DLD1 (cell line): ENCODE results near the gene FCHSD1.

ENCODE experiments used
- in situ Hi-C: cut with HindIII; loops from 2 replicates; pipeline ENCODE4 v1.10.0; 2017; ENCODE audit warnings: low sequenced_read_pairs

The FCHSD1 gene

DNA sequence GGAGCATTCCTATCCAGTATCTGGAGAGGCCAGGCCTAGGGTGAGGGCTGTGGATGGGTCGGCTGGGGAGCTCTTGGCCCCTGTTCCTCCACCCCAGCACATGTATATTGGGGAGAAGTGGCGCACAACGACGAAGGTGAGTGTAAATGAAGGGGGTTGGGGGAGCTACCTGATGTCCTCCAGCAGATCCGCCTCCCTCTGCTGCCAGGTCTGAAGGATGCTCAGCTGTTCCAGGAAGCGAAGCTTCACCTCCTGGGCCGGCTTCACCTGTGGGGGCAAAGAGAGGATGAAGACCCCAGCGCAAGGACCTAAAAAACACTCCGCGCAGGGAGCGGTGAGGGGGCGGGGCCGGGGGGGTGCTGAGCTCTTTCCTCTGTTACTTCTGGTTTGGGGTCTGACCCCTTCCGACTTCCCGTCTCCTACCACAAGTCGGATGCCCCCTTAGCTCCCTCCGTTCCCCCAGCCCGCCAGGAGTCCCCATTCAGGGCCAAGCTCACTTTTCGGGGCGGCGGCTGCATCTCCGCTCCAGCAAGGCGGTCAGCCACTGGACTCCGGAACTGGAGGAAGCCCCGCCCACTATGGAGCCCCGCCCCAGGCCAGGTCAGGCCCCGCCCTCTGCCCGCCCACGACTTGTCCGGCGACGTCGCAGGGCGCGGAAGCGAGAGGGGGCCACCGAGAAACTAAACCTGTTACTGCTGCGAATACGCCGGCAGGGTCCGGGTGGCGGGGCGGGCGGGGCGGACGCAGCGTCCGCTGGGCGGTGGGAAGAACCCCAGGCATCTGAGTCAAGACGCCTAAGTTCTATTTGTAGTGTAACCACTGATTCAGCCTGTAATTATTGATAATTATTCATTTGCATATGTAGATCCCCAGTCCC, at the start of gene FCHSD1:
Gene FCHSD1 (minus strand): TSS at position 568 of the 877 bp plus-strand sequence. CDS start 50 bp downstream, at position 518.
- in situ Hi-C loops: loop anchor here (25.0 kb wide), 1 partner anchor 486 kb away; no protein-coding TSS in a partner anchor

DNA sequence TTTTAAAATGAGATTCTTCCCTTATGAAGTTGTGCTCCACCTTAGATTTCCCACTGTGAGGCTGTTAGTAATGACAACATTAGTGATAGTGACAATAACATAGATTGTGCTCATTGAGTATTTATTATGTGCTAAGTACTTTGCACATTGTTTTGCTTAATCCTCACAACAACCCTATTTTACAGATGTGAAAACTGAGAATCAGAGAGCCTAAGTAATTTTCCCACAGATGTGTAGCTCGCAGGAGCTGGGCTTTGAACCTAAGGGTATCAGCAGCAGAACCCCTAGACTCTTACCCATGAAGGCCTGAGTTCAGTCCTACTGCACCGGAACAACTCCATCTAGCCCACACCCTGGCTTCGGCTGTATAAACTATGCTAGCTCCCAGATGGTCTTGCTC, 46.4 kb upstream of the FCHSD1 start:
- in situ Hi-C loops: no loop called here

DNA sequence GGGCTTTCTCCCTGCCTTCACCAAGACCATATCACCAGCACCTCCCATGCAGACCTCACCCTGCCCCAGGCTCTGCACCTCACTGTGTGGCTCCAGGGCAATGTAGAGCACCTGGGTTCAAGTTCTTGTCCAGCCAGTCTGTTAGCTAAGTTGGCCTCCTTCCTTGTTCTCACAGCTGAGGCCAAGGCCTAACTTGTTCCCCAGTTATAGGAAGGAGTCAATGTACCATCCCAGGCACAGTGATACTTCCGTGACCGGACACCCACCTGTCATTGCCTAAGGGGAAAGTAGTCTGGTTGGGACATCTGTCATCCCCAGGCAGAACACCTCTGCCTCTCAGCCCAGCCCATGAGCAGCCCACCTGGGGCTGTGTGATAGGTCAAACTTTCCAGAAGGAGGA, 45.2 kb upstream of the FCHSD1 start:
- in situ Hi-C loops: no loop called here

DNA sequence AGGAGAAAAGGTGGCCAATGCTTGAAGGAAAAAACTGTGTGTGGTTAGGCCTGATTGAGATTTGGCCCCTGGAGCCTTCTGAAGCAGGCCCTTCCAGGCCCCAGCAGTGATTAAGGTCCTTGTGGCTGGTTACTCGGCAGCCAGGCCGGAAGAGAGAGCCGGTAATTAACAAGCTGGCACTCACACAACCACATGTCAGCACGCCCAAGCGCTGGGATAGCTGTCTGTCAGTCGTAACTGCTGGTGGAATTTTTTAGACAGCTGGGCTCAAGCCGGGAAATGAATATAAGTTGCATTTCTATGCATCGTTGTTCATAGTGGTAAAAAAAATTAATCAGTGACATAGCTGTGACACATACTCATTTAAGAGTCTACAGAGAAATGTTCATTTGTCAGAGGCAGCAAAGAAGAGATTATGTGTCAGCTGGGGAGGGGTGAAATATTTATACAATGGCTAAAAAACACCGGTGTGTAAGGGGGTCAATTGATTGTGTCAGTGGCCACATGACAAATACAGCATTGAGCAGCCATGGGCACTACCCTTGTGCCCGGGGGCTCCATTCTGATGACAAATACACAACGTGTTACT, 44.5 kb upstream of the FCHSD1 start:
- in situ Hi-C loops: no loop called here

DNA sequence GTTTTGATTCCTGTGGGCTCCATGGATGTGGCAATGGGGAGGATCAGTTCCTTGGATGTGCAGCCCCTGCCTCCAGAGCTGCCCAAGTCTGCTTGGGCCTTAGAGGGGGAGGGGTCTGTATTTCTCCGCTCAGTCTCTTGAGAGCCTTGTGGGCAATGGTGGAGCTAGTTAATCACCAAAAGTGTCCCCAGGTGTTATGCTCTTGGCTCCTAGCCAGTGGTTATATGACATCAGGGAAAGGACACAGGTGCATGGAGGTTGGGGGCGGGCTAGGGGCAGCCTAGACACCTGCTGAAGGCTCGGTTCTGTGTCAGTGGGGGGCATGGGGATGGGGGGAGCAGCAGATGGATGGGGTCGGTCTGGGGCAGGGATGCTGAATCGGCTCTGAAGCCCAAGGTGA, 43.3 kb upstream of the FCHSD1 start:
- in situ Hi-C loops: no loop called here

DNA sequence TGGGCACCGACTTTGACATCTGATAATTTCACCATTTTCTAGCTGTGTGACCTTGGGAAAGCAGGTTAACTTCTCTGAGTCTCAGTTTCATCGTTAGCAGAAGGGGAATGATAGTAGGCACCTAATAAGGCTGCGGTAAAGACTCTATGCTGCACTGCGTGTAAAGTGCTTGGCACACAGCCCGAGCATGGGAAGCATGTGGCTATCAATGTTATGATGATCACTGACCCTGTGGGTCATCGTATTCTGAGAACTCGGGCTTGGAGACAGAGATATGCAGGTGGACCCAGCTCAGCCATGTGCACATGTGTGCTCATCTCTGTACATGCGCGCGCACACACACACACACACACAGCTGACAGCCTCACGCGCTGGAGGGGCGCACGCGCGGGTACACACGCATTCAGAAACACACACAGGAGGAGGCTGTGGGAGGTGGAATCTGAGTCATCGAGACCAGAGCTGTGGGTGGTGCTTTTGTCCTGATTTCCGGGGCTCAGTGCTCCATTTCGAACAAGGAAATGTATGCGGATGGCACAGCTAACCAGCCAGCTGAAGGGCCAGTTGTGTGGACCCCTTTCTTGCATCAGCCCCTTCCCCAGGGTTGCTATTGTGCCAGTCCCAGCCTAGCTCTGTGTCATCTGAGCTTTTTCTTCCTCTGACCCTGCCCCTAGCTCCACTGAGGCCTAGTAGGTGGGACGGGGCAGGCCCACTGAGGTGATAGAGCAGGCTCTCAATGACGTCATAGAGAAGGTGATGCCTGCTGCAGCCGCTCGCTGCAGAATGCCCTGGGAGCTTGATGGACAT, 41.9 kb upstream of the FCHSD1 start:
- in situ Hi-C loops: no loop called here

DNA sequence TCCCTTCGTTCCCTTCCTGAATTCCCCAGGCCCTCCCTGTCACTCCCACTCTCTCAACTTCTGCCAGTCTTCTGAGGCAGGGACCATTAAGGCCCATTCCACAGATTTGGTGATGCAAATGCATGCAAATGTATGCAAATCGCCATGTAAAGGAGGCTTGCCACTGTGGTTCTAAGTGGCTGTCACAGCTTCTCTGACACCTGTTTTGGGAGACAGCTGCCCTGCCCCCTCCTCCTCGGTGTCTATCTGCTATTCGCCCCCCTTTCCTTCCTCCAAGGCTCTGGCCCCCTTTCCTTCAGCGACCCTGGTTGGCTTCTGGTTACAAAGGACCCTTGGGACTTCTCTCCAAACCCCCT, 41.3 kb upstream of the FCHSD1 start:
- in situ Hi-C loops: no loop called here

DNA sequence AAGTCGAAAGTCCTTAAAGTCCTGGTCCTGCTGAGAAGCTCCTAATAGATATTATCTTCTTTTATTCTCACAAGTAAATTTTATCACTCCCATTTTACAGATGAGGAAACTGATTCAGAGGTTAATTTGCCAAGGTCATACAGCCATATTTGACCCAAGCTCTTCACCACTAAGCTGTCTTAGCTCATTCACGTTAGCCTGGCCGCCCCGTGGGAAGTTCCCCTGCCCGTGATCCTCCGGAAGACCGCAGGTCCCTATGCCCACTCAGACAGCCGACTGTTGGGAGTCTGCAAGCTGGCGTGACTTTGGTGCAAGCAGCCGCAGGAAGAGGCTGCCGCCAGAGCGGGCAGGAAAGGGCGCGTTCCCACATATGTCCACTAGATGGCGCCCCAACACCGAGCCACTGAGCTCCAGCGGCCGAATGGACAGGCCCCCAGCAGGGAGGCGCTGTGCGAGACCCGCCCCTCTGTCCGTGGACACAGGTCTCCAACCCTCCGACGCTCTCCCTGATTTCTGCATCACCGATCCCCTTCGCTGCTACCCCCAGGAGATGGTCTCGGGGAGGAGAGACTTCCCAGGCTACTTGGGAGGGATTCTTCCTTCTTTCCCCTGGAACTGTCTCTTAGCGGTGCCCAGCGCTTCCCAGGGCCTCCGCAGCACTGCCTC, 40.8 kb upstream of the FCHSD1 start:
- in situ Hi-C loops: no loop called here

DNA sequence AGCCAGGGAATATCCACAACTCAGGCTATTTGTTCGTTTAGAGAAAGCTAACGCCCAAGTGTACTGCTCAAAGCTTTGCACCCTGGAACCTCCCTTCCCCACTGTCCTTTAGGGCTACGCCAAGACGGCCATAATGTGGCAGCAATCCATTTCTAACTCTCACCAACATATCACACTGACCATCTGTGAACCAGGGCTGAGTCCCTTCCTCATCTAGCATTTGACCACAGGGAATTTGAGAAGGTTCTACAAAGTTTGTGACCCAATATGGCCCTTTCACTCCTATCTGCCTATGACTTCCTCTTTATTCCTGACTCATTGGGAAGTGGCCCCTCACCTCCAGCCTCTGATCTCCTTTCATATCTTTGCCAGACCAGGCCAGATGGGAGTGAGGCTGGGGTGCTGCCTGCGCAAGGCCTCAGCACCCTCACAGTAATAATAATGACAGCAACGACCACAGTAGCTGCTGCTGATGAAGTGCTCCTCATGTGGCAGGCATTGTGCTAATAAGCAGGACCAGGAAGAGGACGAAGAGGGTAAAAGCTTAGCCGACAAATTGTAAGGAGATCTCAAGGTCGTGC, 40.2 kb upstream of the FCHSD1 start:
- in situ Hi-C loops: no loop called here

DNA sequence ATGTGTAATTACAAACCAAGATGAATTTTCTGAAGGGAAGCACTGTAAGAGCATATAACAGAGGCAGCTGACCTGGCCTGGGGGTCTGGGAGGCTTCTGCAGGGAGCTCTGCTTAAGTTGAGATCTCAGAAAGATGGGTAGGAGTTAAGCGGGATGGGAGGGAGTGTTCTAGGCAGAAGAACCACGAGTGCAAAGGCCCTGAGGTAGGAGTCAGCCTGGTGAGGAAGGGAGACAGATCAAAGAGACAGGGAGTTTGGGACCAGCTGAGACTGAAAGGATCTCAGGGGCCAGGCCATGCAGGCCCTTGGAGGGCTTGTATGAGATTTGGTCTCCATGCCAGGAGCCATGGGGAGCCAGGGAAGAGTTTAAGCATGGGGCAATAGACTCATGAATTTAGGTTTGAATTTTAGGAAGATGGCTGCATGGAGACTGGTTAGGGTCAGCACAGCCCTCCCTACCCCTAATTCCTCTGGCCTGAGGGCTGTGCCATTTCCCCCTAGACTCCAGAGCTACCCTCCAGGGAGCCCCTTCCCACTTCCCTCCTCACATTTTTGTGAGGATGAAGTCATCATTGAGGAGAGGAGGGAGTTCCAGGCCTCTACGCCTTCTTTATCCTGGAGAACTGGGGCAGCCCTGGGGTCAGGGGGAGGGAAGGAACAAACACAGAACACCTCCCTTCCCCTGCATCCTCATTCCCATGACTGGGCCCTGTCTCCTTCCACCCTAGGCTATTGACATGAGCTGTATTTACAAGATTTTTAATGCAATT, 35.6 kb upstream of the FCHSD1 start:
- in situ Hi-C loops: no loop called here

DNA sequence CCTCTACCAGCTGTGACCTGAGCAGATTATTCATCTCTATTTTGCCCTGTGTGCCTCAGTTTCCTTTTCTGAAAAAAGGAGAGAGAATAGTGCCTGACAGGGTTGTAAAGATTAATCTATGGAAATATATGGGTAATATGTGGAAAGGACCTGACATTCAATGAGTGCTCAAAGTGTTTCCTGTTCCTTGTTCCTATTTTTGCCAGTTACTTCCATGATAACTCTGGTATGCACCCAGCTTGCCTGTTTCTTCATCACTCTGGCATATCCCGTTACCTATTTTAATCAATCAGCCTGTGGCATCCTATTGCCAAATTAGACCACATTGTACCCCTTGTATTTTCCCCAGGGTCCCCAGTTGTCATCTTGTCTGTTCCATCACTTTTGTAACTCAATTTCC, 34.4 kb upstream of the FCHSD1 start:
- in situ Hi-C loops: no loop called here

DNA sequence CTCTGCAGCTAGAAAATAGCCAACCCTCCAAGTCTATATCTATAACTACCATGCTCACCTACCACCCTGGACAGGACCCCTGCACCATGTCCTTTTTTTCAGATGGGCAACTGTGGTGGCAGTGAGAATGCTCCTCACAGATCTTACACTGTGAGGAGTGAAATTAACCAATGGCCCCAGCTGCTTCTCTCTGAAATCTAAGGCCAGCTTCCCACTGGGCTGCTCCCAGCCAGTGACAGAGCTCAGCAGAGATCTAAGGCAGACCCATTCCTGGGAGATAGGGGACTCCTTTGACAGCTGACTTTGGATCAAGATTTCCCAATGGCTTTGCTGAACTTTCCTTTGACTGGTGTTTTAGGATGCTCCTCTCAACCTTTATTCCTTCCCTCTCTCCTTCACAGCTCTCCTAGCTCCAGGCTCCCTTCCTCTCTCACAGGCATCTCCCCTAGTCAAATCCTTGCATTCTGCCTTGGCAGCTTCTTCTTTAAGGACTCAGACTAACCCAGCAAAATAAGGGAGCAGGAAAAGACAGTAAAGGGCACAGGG, 32.5 kb upstream of the FCHSD1 start:
- in situ Hi-C loops: no loop called here

DNA sequence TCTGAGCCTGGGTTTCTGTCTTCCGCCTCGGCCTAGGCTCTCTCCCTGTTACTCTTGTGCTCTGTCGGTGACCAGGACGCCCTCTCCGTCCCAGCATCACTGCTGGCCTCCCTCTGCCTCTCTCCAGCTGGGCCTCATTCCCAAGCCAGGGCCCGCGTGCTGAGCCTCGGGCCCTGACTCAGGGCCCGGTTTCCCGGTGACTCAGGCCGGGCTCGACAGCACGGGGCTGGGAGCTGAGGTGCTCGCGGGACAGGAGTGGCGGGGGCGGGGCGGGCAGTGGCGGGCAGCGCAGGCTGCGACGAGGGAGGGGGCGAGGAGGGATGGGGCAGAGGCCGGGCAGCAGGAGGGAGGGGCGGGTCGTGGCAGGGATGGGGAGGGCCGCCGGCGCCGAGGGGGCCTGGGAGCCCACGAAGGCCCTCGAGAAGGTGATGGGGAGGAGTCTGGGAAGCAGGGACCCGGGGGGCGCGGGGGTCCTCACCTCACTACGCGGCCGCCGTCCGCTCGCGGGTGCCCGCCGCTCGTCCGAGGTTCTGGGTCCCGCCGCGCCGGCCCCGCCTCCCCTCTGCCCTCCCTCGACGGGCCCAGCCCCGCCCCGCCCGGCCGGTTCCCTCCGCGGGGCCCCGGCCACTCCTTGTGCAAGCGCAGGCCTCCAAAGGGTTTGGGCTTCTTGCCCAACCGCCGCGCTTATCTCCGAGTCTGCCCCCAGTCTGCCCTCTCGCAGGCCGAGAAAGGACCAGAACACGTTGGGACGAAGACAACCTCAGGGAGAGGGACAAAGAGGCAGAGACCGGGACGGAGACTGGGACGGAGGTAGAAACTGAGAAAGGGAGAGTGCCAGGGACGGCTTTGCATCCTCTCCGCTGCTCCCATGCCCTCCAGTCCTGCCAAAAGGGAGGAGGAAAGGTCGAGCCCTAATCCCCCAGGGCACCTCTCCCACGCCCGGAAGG, 30.8 kb upstream of the FCHSD1 start, which contains the start of gene ARAP3:
Gene ARAP3 (minus strand): TSS at position 536 of the 947 bp plus-strand sequence. CDS start 1,744 bp downstream, outside the sequence.
- in situ Hi-C loops: no loop called here

DNA sequence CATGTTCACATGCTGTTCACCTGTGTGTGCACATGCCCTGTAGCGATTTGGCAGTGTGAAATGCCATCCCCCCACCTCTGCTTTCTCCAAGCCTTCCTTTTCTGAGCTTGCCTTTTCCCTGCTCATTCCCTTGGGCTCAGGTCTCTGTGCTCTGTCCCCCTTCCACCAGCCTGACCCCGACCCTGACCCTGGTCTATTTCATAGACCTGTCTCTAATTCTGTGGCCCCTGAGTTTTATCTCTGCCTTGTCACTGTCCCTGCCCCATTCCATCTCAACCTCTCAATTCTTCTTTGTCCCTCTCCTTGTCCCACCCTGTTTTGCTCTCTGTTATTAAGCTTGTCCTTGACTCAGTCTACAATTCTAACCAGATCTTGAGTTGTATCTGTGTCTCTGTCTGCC, 30.1 kb upstream of the FCHSD1 start:
- in situ Hi-C loops: no loop called here

DNA sequence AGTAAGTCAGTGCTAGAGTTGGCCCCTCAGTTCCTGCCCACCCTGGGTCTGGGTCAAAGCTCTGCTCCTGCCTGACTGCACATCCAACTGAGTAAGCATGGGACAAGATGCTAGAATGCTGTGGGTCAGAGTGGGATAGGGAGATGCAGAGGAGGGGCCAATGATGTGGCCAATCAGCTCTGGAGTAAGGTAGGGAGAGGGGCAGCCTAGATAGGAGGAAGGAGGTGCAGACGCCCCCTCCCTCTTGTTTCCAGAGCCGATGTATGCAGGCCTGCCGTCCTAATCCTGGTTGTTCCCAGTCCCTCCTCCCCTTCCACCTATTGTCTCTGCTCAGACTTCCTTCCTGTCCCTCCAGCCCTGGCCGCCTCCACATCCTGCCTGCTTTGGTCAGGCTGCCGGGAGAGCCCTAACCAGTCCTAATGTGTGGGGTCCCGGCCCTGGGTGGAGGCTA, 29.6 kb upstream of the FCHSD1 start:
- in situ Hi-C loops: no loop called here

DNA sequence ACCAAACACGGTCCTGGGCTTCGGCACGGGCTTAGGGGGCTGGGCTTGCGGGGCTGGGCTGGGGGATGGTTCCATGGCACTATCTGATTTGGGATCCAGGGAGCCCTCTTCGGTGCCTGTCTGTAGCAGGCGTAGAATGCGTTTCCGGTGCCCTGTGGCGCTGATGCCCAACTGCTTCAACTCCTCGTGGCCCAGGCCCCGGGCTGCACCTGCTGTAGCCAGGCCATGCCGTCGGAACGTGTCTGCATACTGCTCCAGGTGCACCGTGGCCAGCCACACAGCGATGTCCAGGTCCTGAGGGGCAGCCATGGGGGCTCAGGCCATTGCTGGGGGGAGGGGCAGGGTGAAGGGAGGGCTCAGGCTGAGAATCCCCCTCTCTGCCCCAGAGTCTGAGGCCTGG, 29.0 kb upstream of the FCHSD1 start:
- in situ Hi-C loops: no loop called here

DNA sequence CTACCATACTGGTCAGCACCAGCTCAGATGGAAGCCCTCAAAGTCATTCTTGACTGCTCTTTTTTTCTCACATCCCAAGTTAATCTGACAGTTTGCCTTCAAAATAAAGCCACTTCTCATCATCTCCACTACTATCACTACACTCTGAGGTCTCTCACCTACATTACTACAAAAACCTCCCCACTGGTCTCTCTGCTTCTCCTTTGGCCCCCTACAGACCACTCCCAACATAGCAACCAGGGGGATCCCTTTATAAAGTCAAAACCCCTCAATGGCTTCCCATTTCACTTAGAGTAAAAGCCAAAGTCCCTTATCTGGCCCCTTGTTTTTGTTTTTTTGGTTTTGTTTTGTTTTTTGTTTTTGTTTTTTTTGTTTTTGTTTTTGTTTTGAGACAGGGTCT, 26.2 kb upstream of the FCHSD1 start:
- in situ Hi-C loops: no loop called here

DNA sequence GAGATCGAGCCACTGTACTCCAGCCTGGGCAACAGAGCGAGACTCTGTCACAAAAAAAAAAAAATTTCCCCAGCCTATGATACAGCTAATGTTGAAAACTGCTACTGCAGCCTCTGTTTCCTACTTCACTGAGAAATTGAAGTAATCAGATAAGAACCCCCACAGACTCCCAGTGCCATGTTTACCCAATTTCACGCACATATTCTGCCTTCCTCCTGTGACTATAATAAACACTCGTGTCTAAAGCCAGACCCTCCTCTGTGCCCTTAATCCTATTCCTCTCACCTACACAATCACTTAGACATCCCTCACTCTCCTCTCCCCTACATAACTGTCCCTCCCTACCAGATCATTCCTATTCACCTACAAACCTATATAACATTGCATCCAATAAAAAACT, 24.5 kb upstream of the FCHSD1 start:
- in situ Hi-C loops: no loop called here
